ENCODE results near the gene PTPRO. TPM values are rescaled to one million over a fixed set of nuclear protein-coding genes. Genes with fewer than 3 reads are reported as not detected.

Gene PTPRO
- polyA plus RNA-seq, 1 experiment: 0.10 TPM

- no peak overlapping the region for H3K4me3 ChIP-seq (ENCODE audit: low read depth, low read length)
- TF ChIP-seq CTCF (IDR thresholded peaks at IDR 0.05; ENCODE audit: low read depth, low read length): no peak
- DNase-seq (ENCODE audit: low read depth, low spot score): no peak
- H3K27me3 ChIP-seq (ENCODE audit: control insufficient read depth, insufficient read depth, low read length): no peaks in the 10 kb centered on the region
- no peaks in the 10 kb centered on the region for H3K9me3 ChIP-seq (ENCODE audit: control insufficient read depth, insufficient read depth, low read length)
- CTCF ChIA-PET: no interaction called here
- POLR2A ChIA-PET: no interaction called here
- no peak overlapping the region for H3K27ac ChIP-seq (ENCODE audit: low read depth, low read length)
Observed at GRCh38 chr12:15304296-15304695, 18.0 kb upstream of the PTPRO start.

DNA sequence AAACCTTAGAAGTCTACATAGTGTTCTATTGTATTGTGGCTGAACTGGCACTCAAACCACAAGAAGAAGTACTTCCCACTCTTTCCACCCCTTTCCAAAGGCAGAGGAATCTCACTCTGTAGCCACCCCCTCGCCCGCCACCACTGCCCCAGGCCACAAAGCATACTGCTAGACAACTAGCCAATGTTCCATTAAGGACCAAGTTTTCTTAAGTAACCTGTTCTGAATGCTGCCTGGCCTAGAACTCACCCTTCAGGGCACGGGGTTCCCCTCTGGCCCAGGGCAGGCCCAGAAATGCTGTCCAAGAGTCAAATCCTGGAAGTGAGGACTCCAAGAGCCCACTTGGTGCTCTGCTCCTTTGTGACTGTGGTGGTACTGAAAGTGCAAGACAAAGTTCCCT, 15.7 kb upstream of the PTPRO start:
- POLR2A ChIA-PET: no interaction called here
- TF ChIP-seq CTCF (IDR thresholded peaks at IDR 0.05; ENCODE audit: low read depth, low read length): no peak
- no peak overlapping the region for H3K27ac ChIP-seq (ENCODE audit: low read depth, low read length)
- H3K27me3 ChIP-seq (ENCODE audit: control insufficient read depth, insufficient read depth, low read length): no peaks in the 10 kb centered on the region
- CTCF ChIA-PET: no interaction called here
- no peaks in the 10 kb centered on the region for H3K9me3 ChIP-seq (ENCODE audit: control insufficient read depth, insufficient read depth, low read length)
- DNase-seq (ENCODE audit: low read depth, low spot score): no peak
- no peak overlapping the region for H3K4me3 ChIP-seq (ENCODE audit: low read depth, low read length)

DNA sequence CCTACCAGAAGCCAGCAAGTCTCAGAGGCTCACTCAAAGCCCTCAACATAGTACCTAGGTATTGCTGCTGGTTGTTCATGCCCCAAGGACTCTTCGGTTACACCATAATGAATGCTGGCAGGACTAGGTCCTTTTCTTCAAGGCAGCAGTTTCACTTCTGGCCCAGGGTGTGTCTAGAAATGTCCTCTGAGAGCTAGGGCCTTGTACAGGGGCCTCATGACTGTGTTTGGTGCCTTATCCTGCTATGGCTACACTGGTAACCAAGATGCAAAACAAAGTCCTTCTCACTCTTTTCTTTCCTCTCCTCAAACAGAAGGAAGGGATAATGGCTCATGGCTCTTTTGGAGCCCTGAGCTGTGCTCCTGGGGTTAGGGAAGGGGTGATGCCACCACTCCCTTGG, 15.2 kb upstream of the PTPRO start:
- TF ChIP-seq CTCF (IDR thresholded peaks at IDR 0.05; ENCODE audit: low read depth, low read length): no peak
- CTCF ChIA-PET: interaction anchor here (0.6 kb wide), 1 partner anchor 81 kb away, joined by 6 read pairs; no protein-coding TSS in a partner anchor

DNA sequence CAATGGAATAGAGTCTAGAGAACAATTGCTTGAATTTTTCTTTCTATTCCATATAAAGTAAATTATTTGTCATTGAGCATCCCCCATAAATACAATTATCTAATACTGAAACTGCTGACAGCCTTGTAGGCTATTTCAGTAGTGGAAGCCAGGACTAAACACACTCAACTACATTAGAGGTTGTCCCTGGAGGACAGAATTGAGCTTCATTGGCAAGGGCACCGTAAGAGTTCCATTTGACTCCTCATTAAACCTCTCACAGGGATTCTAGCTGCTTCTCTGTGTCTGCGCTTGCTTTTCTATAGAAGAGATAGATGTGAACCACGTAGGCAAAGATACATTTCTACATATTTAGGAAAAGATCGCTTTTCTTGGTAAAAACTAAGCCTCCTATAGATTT, 3.5 kb upstream of the PTPRO start:
- no peak for TF ChIP-seq CTCF (IDR thresholded peaks at IDR 0.05; ENCODE audit: low read depth, low read length)
- Histone ChIP-seq H3K27ac (ENCODE audit: low read depth, low read length) (no peak overlapping the region), H3K9me3 (ENCODE audit: control insufficient read depth, insufficient read depth, low read length) (no peaks in the 10 kb centered on the region), H3K4me3 (ENCODE audit: low read depth, low read length) (no peak overlapping the region), H3K27me3 (ENCODE audit: control insufficient read depth, insufficient read depth, low read length) (peaks cover 3% of the 10 kb centered on the region)
- POLR2A ChIA-PET: no interaction called here
- CTCF ChIA-PET: no interaction called here
- DNase-seq (ENCODE audit: low read depth, low spot score): no peak

More for the DNA sequence above, 15.2 kb upstream of the PTPRO start:
- H3K4me3 ChIP-seq (ENCODE audit: low read depth, low read length): no peak overlapping the region
- no peaks in the 10 kb centered on the region for H3K9me3 ChIP-seq (ENCODE audit: control insufficient read depth, insufficient read depth, low read length)
- H3K27ac ChIP-seq (ENCODE audit: low read depth, low read length): no peak overlapping the region
- H3K27me3 ChIP-seq (ENCODE audit: control insufficient read depth, insufficient read depth, low read length): no peaks in the 10 kb centered on the region
- no peak for DNase-seq (ENCODE audit: low read depth, low spot score)
- POLR2A ChIA-PET: no interaction called here

GRCh38 chr12:15320881-15321280, 1.4 kb upstream of the PTPRO start:
- Histone ChIP-seq H3K9me3 (ENCODE audit: control insufficient read depth, insufficient read depth, low read length) (no peaks in the 10 kb centered on the region), H3K27me3 (ENCODE audit: control insufficient read depth, insufficient read depth, low read length) (peaks cover 3% of the 10 kb centered on the region), H3K4me3 (ENCODE audit: low read depth, low read length) (no peak overlapping the region), H3K27ac (ENCODE audit: low read depth, low read length) (no peak overlapping the region)
- POLR2A ChIA-PET: no interaction called here
- no peak for TF ChIP-seq CTCF (IDR thresholded peaks at IDR 0.05; ENCODE audit: low read depth, low read length)
- DNase-seq (ENCODE audit: low read depth, low spot score): no peak
- CTCF ChIA-PET: no interaction called here

All from AG04450 (cell line).